Measurements from ENCODE around the gene NRF1. TPM values are rescaled to one million over a fixed set of nuclear protein-coding genes. Genes with fewer than 3 reads are reported as not detected.

NRF1 gene
- total RNA-seq, 1 donor from 2014 or later, result 6.6 TPM

GRCh38 chr7:129754406-129754805 lies 142.9 kb downstream of the NRF1 start:
- H3K4me3 ChIP-seq (ENCODE audit: low read depth, low read length), result no peak overlapping the region
- TF ChIP-seq, protein P1, sequence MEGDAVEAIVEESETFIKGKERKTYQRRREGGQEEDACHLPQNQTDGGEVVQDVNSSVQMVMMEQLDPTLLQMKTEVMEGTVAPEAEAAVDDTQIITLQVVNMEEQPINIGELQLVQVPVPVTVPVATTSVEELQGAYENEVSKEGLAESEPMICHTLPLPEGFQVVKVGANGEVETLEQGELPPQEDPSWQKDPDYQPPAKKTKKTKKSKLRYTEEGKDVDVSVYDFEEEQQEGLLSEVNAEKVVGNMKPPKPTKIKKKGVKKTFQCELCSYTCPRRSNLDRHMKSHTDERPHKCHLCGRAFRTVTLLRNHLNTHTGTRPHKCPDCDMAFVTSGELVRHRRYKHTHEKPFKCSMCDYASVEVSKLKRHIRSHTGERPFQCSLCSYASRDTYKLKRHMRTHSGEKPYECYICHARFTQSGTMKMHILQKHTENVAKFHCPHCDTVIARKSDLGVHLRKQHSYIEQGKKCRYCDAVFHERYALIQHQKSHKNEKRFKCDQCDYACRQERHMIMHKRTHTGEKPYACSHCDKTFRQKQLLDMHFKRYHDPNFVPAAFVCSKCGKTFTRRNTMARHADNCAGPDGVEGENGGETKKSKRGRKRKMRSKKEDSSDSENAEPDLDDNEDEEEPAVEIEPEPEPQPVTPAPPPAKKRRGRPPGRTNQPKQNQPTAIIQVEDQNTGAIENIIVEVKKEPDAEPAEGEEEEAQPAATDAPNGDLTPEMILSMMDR (conservative IDR thresholded peaks at IDR 0.05; ENCODE audit: low read depth, low read length), result no peak

DNA sequence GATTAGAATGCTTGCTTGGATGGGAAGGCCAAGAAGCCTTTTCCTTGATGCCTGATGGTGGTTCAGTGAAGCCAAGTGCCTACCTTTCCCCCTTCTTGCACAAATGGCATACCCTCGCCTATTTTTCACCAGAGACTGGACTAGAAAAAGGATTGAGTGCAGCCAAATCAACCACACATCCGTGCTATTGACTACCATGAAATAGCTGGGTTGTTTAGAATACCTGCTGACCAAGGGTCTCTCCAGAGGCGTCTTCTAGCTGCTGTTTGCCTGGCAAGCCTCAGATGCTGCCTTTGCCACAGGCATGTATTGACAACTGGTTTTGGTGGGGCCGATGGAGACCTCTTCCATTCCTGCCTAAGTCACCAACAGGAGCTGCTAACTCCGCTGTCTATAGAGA lies 146.5 kb downstream of the NRF1 start:
- no peak for DNase-seq (ENCODE audit: low read depth)
- no peak overlapping the region for H3K4me3 ChIP-seq (ENCODE audit: low read depth, low read length)
- TF ChIP-seq, protein P1 (conservative IDR thresholded peaks at IDR 0.05; ENCODE audit: low read depth, low read length), result no peak

More at GRCh38 chr7:129754406-129754805, 142.9 kb downstream of the NRF1 start:
- DNase-seq (ENCODE audit: low read depth), result no peak

GRCh38 chr7:129762387-129762969 lies 151.0 kb downstream of the NRF1 start:
- H3K4me3 ChIP-seq (ENCODE audit: low read depth, low read length), result no peak overlapping the region
- TF ChIP-seq, protein P1 (conservative IDR thresholded peaks at IDR 0.05; ENCODE audit: low read depth, low read length), result no peak
- no peak for DNase-seq (ENCODE audit: low read depth)

DNA sequence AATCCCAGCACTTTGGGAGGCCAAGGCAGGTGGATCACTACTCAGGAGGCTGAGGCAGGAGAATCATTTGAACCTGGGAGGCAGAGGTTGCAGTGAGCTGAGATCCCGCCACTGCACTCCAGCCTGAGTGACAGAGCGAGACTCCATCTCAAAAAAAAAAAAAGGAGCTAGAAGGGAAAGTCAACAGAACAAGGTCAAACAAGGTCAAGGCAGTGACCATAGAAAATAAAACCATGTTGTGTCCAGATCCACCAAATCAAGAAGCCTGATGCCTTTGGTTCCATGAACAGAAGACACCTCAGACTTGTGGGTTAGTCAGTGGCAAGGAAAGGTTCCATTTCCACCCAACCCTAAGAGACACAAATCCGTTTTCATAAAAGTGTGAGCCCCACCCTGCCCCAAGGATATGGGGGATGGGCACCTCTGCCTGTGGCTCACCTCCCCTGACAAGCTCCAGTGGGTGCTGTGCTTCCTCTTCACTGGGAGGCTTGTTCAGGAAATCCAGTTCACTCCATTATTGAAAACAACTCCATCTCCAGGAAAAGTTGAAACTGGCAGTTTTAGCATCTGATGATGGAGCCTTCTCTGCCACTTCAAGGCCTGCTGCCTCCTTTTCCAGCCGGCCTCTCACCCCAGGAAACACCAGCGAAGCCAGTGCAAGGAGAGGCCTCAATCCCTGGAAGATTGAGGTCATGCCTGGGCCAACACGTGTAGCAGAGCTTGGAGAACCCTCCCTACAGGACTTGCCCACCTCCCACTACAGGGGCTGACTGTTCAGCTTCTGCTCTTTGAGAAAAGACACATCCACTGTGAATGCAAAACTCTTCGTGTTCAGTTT lies 152.9 kb downstream of the NRF1 start:
- DNase-seq (ENCODE audit: low read depth), result no peak
- TF ChIP-seq, protein P1 (conservative IDR thresholded peaks at IDR 0.05; ENCODE audit: low read depth, low read length), result no peak
- H3K4me3 ChIP-seq (ENCODE audit: low read depth, low read length), result no peak overlapping the region

DNA sequence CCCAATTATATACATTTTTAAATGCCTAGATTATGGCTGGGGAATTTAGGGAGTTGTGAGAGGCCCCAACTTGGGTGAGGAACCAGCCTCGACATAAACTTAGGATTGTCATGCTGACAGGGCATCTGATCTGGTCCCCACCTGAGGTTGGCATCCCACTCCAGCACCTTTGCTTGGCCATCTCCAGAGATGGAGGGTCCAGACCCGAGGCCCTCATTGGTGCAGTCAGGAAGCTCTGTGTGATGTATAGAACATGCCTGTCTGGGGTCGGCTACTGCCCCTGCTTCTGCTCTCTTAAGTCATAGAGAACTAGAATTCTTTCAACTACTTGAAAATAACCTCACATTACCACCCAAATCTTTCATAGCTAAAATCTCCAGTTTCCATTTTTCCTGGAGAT lies 153.8 kb downstream of the NRF1 start:
- DNase-seq (ENCODE audit: low read depth), result no peak
- H3K4me3 ChIP-seq (ENCODE audit: low read depth, low read length), result no peak overlapping the region
- TF ChIP-seq, protein P1 (conservative IDR thresholded peaks at IDR 0.05; ENCODE audit: low read depth, low read length), result no peak

DNA sequence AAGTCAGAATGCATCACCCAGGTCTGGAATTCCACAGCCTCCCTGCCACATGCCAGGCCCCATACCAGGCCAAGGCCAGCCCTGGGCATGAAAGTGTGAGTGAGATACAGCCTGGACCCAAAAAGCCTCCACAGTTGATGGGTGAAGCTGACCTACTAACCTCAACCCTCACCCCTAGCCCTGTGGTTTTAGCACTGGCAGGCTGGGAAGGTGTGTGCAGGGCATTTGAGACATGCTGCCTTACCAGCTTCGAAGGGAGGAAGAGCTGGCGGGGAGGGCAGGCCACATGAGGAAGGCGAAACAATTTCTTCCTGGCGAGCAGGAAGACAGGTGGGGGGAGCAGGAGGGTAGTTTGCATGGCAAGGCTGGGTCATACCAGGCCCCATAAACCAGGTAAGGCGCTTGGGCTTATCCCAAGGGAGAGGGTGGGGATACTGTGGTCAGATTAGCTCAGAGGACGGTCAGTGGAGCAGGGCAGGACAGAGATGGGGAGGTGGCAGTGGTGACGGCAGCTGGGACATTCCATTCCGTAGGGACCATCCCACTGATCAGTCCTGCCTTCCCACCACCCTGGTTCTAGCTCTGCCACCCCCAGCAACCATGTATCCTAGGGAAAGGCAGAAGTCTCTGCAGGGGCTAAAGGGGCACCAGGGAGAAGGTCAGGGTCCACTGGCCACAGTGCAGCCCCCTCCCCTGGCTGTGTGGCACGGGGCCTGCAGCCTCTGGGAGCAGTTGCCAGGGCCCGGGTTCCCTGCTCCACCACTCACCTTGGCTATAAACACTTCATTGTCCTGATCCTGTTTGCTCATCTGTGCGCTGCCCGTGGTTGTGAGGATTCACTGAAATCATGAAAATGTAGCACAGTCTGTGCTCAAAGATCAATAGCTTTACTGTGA lies 155.8 kb downstream of the NRF1 start:
- no peak for DNase-seq (ENCODE audit: low read depth)
- no peak overlapping the region for H3K4me3 ChIP-seq (ENCODE audit: low read depth, low read length)
- TF ChIP-seq, protein P1 (conservative IDR thresholded peaks at IDR 0.05; ENCODE audit: low read depth, low read length), result no peak
